Measurements from ENCODE around the gene ZSWIM6.

DNA sequence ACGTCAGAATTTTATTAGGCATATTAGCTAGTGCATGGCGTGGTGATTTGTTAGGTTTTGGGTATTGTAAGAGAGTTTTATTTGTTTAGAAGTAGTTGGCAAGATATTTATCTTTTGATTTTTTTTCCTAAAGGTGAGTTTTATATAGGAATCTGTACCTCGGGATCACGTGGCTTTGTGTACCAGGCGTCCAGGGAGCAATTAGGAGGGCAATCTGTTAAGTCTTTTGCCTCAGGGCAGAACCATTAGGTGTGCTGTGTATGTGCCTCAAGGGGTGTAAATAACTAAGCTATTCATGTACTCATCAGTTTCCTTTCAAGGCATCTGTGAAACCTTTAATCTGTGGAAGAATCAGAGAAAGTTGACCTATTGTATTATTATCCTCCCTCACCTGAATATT lies 39.4 kb downstream of the ZSWIM6 start:
- TF ChIP-seq EZH2 (IDR thresholded peaks at IDR 0.05) (no peak), POLR2AphosphoS5 (IDR thresholded peaks at IDR 0.05; ENCODE audit: borderline replicate concordance, low read depth, low read length) (no peak)

Measured in SK-N-MC (cell line).